HEK293T (cell line): ENCODE results near the gene SLC13A4.

ENCODE experiments used
- BHLHE40 ChIP-seq: fragments of 450-650 bp; IDR thresholded peaks from 2 replicates; pipeline ENCODE4 v1.6.1; 2016; ENCODE audit warnings: mild to moderate bottlenecking, moderate library complexity, borderline replicate concordance
- FOXA1 ChIP-seq: fragments of 450-650 bp; IDR thresholded peaks from 2 replicates; pipeline ENCODE4 v1.6.1; 2016; ENCODE audit warnings: mild to moderate bottlenecking
- FOXK2 ChIP-seq: fragments of 450-650 bp; IDR thresholded peaks from 2 replicates; pipeline ENCODE4 v1.6.1; 2016; ENCODE audit warnings: mild to moderate bottlenecking
- FOXM1 ChIP-seq: fragments of 450-650 bp; IDR thresholded peaks from 2 replicates; pipeline ENCODE4 v1.6.1; 2017; ENCODE audit warnings: mild to moderate bottlenecking, borderline replicate concordance
- HDGF ChIP-seq: fragments of 450-650 bp; IDR thresholded peaks from 2 replicates; pipeline ENCODE4 v1.6.1; 2017; ENCODE audit warnings: antibody characterized with exemption, borderline replicate concordance
- L3MBTL2 ChIP-seq: fragments of 450-650 bp; conservative IDR thresholded peaks from 2 replicates; pipeline ENCODE4 v1.6.1; 2016; ENCODE audit warnings: mild to moderate bottlenecking
- SP1 ChIP-seq: fragments of 450-650 bp; IDR thresholded peaks from 2 replicates; pipeline ENCODE4 v1.6.1; 2017
- SUZ12 ChIP-seq: fragments of 450-650 bp; IDR thresholded peaks from 2 replicates; pipeline ENCODE4 v1.6.1; 2016; ENCODE audit warnings: mild to moderate bottlenecking
- TARDBP ChIP-seq: fragments of 450-650 bp; IDR thresholded peaks from 2 replicates; pipeline ENCODE4 v1.6.1; 2016
- ZNF384 ChIP-seq: fragments of 450-650 bp; IDR thresholded peaks from 2 replicates; pipeline ENCODE4 v1.6.1; 2016

GRCh38 chr7:135726911-135727673 lies 894 bp downstream of the SLC13A4 start:
- no peak for TF ChIP-seq BHLHE40
- TF ChIP-seq FOXK2, result no peak
- TF ChIP-seq SUZ12, result no peak
- no peak for TF ChIP-seq L3MBTL2
- no peak for TF ChIP-seq SP1
- TF ChIP-seq HDGF, result no peak
- TF ChIP-seq FOXM1, result no peak
- TF ChIP-seq FOXA1, result no peak
- no peak for TF ChIP-seq ZNF384
- TF ChIP-seq TARDBP, result no peak
